ENCODE results near the gene SYCE1L.

DNA sequence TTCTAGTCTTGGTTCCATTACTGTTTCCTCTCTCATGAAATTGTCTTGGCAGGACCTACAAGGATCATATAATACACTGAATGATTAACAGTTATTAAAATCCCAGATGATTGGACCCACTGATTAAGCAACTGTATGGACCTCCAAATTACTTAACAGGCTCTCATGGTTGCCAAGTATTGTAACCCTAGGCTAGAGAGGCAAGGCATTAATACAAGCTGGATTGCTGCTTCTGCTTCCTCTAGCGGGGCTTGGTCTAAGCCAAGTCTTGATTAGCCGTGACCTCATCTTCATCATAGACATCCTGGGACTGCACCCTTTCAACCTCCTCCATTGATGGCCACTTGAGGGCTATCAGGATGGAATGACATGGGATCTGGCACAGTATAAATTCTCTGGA lies 46.9 kb downstream of the SYCE1L start:
- no peak for TF ChIP-seq EZH2 (IDR thresholded peaks at IDR 0.05; ENCODE audit: low read depth)
- TF ChIP-seq, protein P1, sequence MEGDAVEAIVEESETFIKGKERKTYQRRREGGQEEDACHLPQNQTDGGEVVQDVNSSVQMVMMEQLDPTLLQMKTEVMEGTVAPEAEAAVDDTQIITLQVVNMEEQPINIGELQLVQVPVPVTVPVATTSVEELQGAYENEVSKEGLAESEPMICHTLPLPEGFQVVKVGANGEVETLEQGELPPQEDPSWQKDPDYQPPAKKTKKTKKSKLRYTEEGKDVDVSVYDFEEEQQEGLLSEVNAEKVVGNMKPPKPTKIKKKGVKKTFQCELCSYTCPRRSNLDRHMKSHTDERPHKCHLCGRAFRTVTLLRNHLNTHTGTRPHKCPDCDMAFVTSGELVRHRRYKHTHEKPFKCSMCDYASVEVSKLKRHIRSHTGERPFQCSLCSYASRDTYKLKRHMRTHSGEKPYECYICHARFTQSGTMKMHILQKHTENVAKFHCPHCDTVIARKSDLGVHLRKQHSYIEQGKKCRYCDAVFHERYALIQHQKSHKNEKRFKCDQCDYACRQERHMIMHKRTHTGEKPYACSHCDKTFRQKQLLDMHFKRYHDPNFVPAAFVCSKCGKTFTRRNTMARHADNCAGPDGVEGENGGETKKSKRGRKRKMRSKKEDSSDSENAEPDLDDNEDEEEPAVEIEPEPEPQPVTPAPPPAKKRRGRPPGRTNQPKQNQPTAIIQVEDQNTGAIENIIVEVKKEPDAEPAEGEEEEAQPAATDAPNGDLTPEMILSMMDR (conservative IDR thresholded peaks at IDR 0.05), result no peak

Data from PC-9 (cell line).